H9 (cell line): ENCODE data around the gene CHSY3. TPM values are rescaled to one million over a fixed set of nuclear protein-coding genes. Genes with fewer than 3 reads are reported as not detected.

Experiments used
- DNase-seq: peaks from one replicate; pipeline ENCODE4 v3.0.0-alpha.2; 2017
- H2AFZ ChIP-seq: one replicate; pipeline ENCODE4 v1.6.1; 2013; ENCODE audit warnings: mild to moderate bottlenecking, low read length, control low read depth, moderate library complexity
- H2AK5ac ChIP-seq: 2 replicates; pipeline ENCODE4 v1.6.1; 2013; ENCODE audit warnings: low read length, control low read depth, mixed read lengths; ENCODE audit not compliant: insufficient read length
- H2BK120ac ChIP-seq: one replicate; pipeline ENCODE4 v1.6.1; 2013; ENCODE audit warnings: low read depth, mild to moderate bottlenecking, low read length, control low read depth, inconsistent platforms; ENCODE audit not compliant: poor library complexity, severe bottlenecking
- H2BK12ac ChIP-seq: 2 replicates; pipeline ENCODE4 v1.6.1; 2013; ENCODE audit warnings: low read length, control low read depth, mixed read lengths, low read depth; ENCODE audit not compliant: insufficient read length
- H2BK15ac ChIP-seq: 2 replicates; pipeline ENCODE4 v1.6.1; 2013; ENCODE audit warnings: low read depth, low read length, control low read depth
- H2BK20ac ChIP-seq: one replicate; pipeline ENCODE4 v1.6.1; 2013; ENCODE audit warnings: low read depth, mild to moderate bottlenecking, low read length, control low read depth, inconsistent platforms; ENCODE audit not compliant: poor library complexity, severe bottlenecking
- H2BK5ac ChIP-seq: 2 replicates; pipeline ENCODE4 v1.6.1; 2013; ENCODE audit warnings: low read length, control low read depth, mixed read lengths; ENCODE audit not compliant: insufficient read length
- H3K14ac ChIP-seq: 2 replicates; pipeline ENCODE4 v1.6.1; 2013; ENCODE audit warnings: low read length, control low read depth; ENCODE audit not compliant: insufficient read depth
- H3K18ac ChIP-seq: 2 replicates; pipeline ENCODE4 v1.6.1; 2013; ENCODE audit warnings: low read depth, mild to moderate bottlenecking, mixed read lengths, low read length, control low read depth; ENCODE audit not compliant: insufficient read length
- H3K23ac ChIP-seq: 2 replicates; pipeline ENCODE4 v1.6.1; 2013; ENCODE audit warnings: low read length, control low read depth, mixed read lengths, low read depth; ENCODE audit not compliant: insufficient read length
- H3K23me2 ChIP-seq: 2 replicates; pipeline ENCODE4 v1.6.1; 2013; ENCODE audit warnings: low read depth, mild to moderate bottlenecking, mixed read lengths, low read length, control low read depth; ENCODE audit not compliant: insufficient read length, poor library complexity, severe bottlenecking
- H3K27ac ChIP-seq: 2 replicates; pipeline ENCODE4 v1.5.1; 2013; ENCODE audit warnings: low read length, control low read depth, mixed read lengths, low read depth; ENCODE audit not compliant: insufficient read length
- H3K27me3 ChIP-seq: 2 replicates; pipeline ENCODE4 v1.6.1; 2013; ENCODE audit warnings: low read length, control low read depth, inconsistent platforms; ENCODE audit not compliant: insufficient read depth
- H3K4ac ChIP-seq: 2 replicates; pipeline ENCODE4 v1.6.1; 2013; ENCODE audit warnings: low read depth, mild to moderate bottlenecking, control low read depth, inconsistent platforms, low read length, moderate library complexity
- H3K4me1 ChIP-seq: 2 replicates; pipeline ENCODE4 v1.6.1; 2013; ENCODE audit warnings: low read length, control low read depth, inconsistent platforms; ENCODE audit not compliant: insufficient read depth
- H3K4me2 ChIP-seq: 2 replicates; pipeline ENCODE4 v1.6.1; 2013; ENCODE audit warnings: low read length, control low read depth, mixed read lengths; ENCODE audit not compliant: insufficient read length, insufficient read depth
- H3K56ac ChIP-seq: 2 replicates; pipeline ENCODE4 v1.6.1; 2013; ENCODE audit warnings: low read depth, mild to moderate bottlenecking, mixed read lengths, low read length, control low read depth; ENCODE audit not compliant: insufficient read length
- H3K79me1 ChIP-seq: 2 replicates; pipeline ENCODE4 v1.6.1; 2013; ENCODE audit warnings: low read depth, mild to moderate bottlenecking, moderate library complexity, low read length, control low read depth, inconsistent platforms; ENCODE audit not compliant: insufficient read depth, poor library complexity, severe bottlenecking
- H3K79me2 ChIP-seq: 2 replicates; pipeline ENCODE4 v1.6.1; 2013; ENCODE audit warnings: low read length, control low read depth, inconsistent platforms; ENCODE audit not compliant: insufficient read depth
- H3K9ac ChIP-seq: 2 replicates; pipeline ENCODE4 v1.6.1; 2013; ENCODE audit warnings: low read length, control low read depth, mixed read lengths; ENCODE audit not compliant: insufficient read length; ENCODE audit errors: extremely low read depth
- H3K9me3 ChIP-seq: one replicate; pipeline ENCODE4 v1.6.1; 2013; ENCODE audit warnings: low read depth, low read length, inconsistent platforms; ENCODE audit not compliant: control insufficient read depth
- H3T11ph ChIP-seq: one replicate; pipeline ENCODE4 v1.6.1; 2013; ENCODE audit warnings: mild to moderate bottlenecking, low read length, control low read depth, inconsistent platforms
- H4K20me1 ChIP-seq: one replicate; pipeline ENCODE4 v1.6.1; 2013; ENCODE audit not compliant: control insufficient read depth, insufficient read length, insufficient read depth
- H4K5ac ChIP-seq: 2 replicates; pipeline ENCODE4 v1.6.1; 2013; ENCODE audit warnings: low read depth, mild to moderate bottlenecking, mixed read lengths, low read length, control low read depth; ENCODE audit not compliant: insufficient read length
- H4K8ac ChIP-seq: replicated peaks from 2 replicates; pipeline ENCODE4 v1.6.1; 2013; ENCODE audit warnings: low read length, control low read depth, mixed read lengths, low read depth; ENCODE audit not compliant: insufficient read length
- H4K91ac ChIP-seq: 2 replicates; pipeline ENCODE4 v1.6.1; 2013; ENCODE audit warnings: low read depth, mild to moderate bottlenecking, moderate library complexity, mixed read lengths, low read length, control low read depth; ENCODE audit not compliant: insufficient read length
- H3K27ac Mint-ChIP-seq, 3 experiments: 2 replicates in 2 of 3; 3 replicates in 1 of 3; pipeline ENCODE4 v1.8.0; 2020 to 2021; ENCODE audit warnings: mixed read lengths in 3 of 3, mild to moderate bottlenecking in 1 of 3, moderate library complexity in 1 of 3
- H3K27me3 Mint-ChIP-seq: 2 replicates; pipeline ENCODE4 v1.8.0; 2021; ENCODE audit warnings: low read depth, mild to moderate bottlenecking, moderate library complexity, mixed read lengths
- H3K36me3 Mint-ChIP-seq, 3 experiments: 2 replicates in 2 of 3; 3 replicates in 1 of 3; pipeline ENCODE4 v1.8.0; 2020 to 2021; ENCODE audit warnings: low read depth in 3 of 3, mixed read lengths in 3 of 3; ENCODE audit not compliant: insufficient read depth in 1 of 3
- H3K4me1 Mint-ChIP-seq, 2 experiments: 2 replicates each; pipeline ENCODE4 v1.8.0; 2020; ENCODE audit warnings: mixed read lengths in 2 of 2
- H3K4me3 Mint-ChIP-seq, 2 experiments: 2 replicates in 1 of 2; 3 replicates in 1 of 2; pipeline ENCODE4 v1.8.0; 2020 to 2021; ENCODE audit warnings: mild to moderate bottlenecking in 2 of 2, mixed read lengths in 2 of 2, moderate library complexity in 1 of 2
- H3K9me3 Mint-ChIP-seq, 2 experiments: 2 replicates in 1 of 2; 3 replicates in 1 of 2; pipeline ENCODE4 v1.8.0; 2020; ENCODE audit warnings: mild to moderate bottlenecking in 2 of 2, mixed read lengths in 2 of 2, moderate library complexity in 1 of 2
- CTCF ChIP-seq: fragments of 200-600 bp; sonication (generic); conservative IDR thresholded peaks from 3 replicates; pipeline ENCODE4 v1.8.0; 2021; ENCODE audit warnings: antibody characterized with exemption, mild to moderate bottlenecking
- WGBS: extraction: QIAGEN DNeasy Blood & Tissue Kit; methylation state at CpG from one replicate; pipeline ENCODE4 v1.1.7; 2013; ENCODE audit warnings: missing lambda C conversion rate, low lambda C conversion rate, mixed read lengths; ENCODE audit not compliant: insufficient read length; ENCODE audit errors: extremely low coverage; 5-methylcytosine and 5-hydroxymethylcytosine counted together
- total RNA-seq: library from RNA; stranded (reverse); gene quantifications from 2 replicates; pipeline ENCODE4 v1.2.1, GENCODE V29; 2021

The CHSY3 gene
- total RNA-seq, 1 experiment from 2014 or later, result 0.37 TPM

- TF ChIP-seq CTCF, result no peak
- Histone ChIP-seq H4K20me1 (no peaks in the 10 kb centered on the region), H2BK20ac (no peak overlapping the region), H3T11ph (no peak overlapping the region), H3K56ac (no peak overlapping the region), H4K91ac (no peak overlapping the region), H3K79me2 (no peaks in the 10 kb centered on the region), H2AK5ac (no peak overlapping the region), H3K79me1 (no peaks in the 10 kb centered on the region), H3K9ac (no peak overlapping the region), H3K4ac (no peak overlapping the region), H3K4me1 (peaks cover 3% of the 10 kb centered on the region; the same call in 1 of the 2 replicates), H2BK12ac (no peak overlapping the region), H3K4me2 (no peak overlapping the region), H3K23ac (no peak overlapping the region), H2BK5ac (no peak overlapping the region), H2BK120ac (no peak overlapping the region), H2AFZ (no peak overlapping the region), H3K9me3 (no peaks in the 10 kb centered on the region), H3K18ac (no peak overlapping the region), H4K5ac (no peak overlapping the region), H2BK15ac (no peak overlapping the region), H3K14ac (no peak overlapping the region), H4K8ac (no peak overlapping the region), H3K27ac (peak overlapping the region; percentile 97), H3K27me3 (no peaks in the 10 kb centered on the region), H3K23me2 (no peaks in the 10 kb centered on the region)
- no peaks in the 10 kb centered on the region for H3K9me3 Mint-ChIP-seq
- peaks cover 27 to 39% of the 10 kb centered on the region in 2 experiments for H3K4me1 Mint-ChIP-seq
- H3K27me3 Mint-ChIP-seq, result peaks cover 8% of the 10 kb centered on the region
- peak overlapping the region; percentile 9 to 47; a peak in 3 of 5 replicates for H3K4me3 Mint-ChIP-seq
- H3K36me3 Mint-ChIP-seq, result no peaks in the 10 kb centered on the region; a peak in 1 of 7 replicates
- H3K27ac Mint-ChIP-seq, result peak overlapping the region; percentile 68 to 98 (median 97)
- WGBS, result no CpG with 5 or more reads among the region's 1 CpG
- DNase-seq, result peak; percentile 57
Measured at GRCh38 chr5:130166839-130167490, 262.7 kb downstream of the CHSY3 start.
